Activated naive CD8-positive, alpha-beta T cell treated with anti-CD3 and anti-CD28 coated beads, Interleukin-2, amount 50 U/mL, for 24 hours (primary cell): Measurements from ENCODE around the gene NAALADL2.

Experiments used
- ATAC-seq: fragments of 150-1000 bp; cut with Tn5 transposase; one replicate; pipeline ENCODE4 v1.10.0; 2021
- DNase-seq: peaks from one replicate; pipeline ENCODE4 v3.0.0; 2021
- H3K27ac Mint-ChIP-seq: one replicate; pipeline ENCODE4 v1.8.0; 2021; ENCODE audit warnings: mild to moderate bottlenecking, mixed read lengths
- H3K27me3 Mint-ChIP-seq: one replicate; pipeline ENCODE4 v1.8.0; 2021; ENCODE audit warnings: mixed read lengths
- H3K36me3 Mint-ChIP-seq: one replicate; pipeline ENCODE4 v1.8.0; 2021; ENCODE audit warnings: low read depth, mixed read lengths
- H3K4me1 Mint-ChIP-seq: one replicate; pipeline ENCODE4 v1.8.0; 2021; ENCODE audit warnings: mixed read lengths
- H3K4me3 Mint-ChIP-seq: one replicate; pipeline ENCODE4 v1.8.0; 2021; ENCODE audit warnings: mild to moderate bottlenecking, moderate library complexity, mixed read lengths
- H3K9me3 Mint-ChIP-seq: one replicate; pipeline ENCODE4 v1.8.0; 2021; ENCODE audit warnings: mixed read lengths

NAALADL2 gene

DNA sequence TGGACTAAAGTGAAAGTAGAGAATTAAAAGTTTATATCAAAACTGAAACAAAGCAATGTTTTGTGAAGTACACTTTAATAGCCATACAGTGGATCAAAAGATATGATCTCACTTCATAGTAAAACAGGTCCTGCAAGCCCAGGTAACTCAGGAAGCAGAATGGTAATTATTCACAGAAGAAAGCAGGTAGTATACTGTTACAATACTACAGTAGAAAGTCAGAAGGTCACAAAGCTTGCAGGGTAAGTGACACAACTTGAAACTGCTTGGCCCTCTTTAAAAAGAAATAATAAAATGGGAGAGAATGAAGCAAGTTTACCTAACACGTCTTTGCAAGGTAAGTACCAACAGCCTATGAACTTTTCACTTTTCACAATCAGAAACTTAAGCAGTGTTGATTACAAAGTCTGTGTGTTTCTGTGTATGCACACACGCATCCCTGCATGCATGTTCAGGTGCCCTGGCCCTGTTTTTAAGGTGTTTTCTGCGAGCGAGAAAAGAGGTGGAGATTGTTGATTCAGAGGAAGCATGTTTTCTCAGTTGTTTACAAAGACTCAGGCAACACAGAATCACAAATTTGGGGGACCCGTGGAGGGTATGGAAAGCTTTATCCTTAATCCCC, at the start of gene NAALADL2:
NAALADL2 (plus strand) TSS at position 221 of the 622 bp plus-strand sequence.
- Mint-ChIP-seq H3K27ac (no peak within 1 kb of the TSS), H3K4me3 (no peak within 1 kb of the TSS), H3K27me3 (no peaks in the 10 kb centered on the region), H3K4me1 (no peaks in the 10 kb centered on the region), H3K36me3 (no peaks in the 10 kb centered on the region), H3K9me3 (peaks cover 9% of the 10 kb centered on the region)
- DNase-seq = no peak
- ATAC-seq = no peak

GRCh38 chr3:174810254-174810653, 48.9 kb upstream of the NAALADL2 start:
- Mint-ChIP-seq H3K9me3 (no peaks in the 10 kb centered on the region), H3K36me3 (no peaks in the 10 kb centered on the region), H3K27me3 (no peaks in the 10 kb centered on the region), H3K4me3 (no peak overlapping the region), H3K4me1 (no peaks in the 10 kb centered on the region), H3K27ac (no peak overlapping the region)
- ATAC-seq (no peak), DNase-seq (no peak)

- Mint-ChIP-seq H3K36me3 (no peaks in the 10 kb centered on the region), H3K27ac (no peak overlapping the region), H3K27me3 (no peaks in the 10 kb centered on the region), H3K4me1 (no peaks in the 10 kb centered on the region), H3K9me3 (no peaks in the 10 kb centered on the region), H3K4me3 (no peak overlapping the region)
- ATAC-seq (no peak), DNase-seq (no peak)
Measured at GRCh38 chr3:174812172-174812862, 46.8 kb upstream of the NAALADL2 start.

DNA sequence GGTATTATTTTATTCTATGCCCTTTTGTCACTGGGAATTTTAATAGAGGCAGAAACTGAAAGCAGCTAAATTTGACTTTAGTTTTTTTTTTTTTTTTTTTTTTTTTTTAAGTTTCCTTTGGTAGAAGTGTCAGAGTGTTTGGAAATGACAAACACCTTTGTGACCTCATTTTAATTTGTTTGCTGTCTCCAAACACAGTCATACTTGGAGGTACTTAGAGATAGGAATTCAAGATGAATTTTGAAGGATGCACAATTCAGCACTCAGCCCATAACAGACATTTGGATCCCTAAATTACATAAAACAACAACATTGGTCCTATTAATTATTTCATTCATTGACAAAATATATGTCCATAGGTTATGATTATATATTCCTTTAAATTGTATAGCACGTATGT, 43.4 kb upstream of the NAALADL2 start:
- H3K4me3 Mint-ChIP-seq = no peak overlapping the region
- DNase-seq (no peak), ATAC-seq (no peak)
- no peaks in the 10 kb centered on the region for H3K9me3 Mint-ChIP-seq
- no peak overlapping the region for H3K27ac Mint-ChIP-seq
- H3K27me3 Mint-ChIP-seq = no peaks in the 10 kb centered on the region
- no peaks in the 10 kb centered on the region for H3K4me1 Mint-ChIP-seq
- no peaks in the 10 kb centered on the region for H3K36me3 Mint-ChIP-seq

GRCh38 chr3:174820885-174821284, 38.2 kb upstream of the NAALADL2 start:
- Mint-ChIP-seq H3K4me1 (no peaks in the 10 kb centered on the region), H3K4me3 (no peak overlapping the region), H3K27me3 (no peaks in the 10 kb centered on the region), H3K9me3 (peaks cover 1% of the 10 kb centered on the region), H3K27ac (no peak overlapping the region), H3K36me3 (no peaks in the 10 kb centered on the region)
- ATAC-seq (no peak), DNase-seq (no peak)

GRCh38 chr3:174821477-174821876, 37.7 kb upstream of the NAALADL2 start:
- Mint-ChIP-seq H3K4me1 (no peaks in the 10 kb centered on the region), H3K27ac (no peak overlapping the region), H3K36me3 (no peaks in the 10 kb centered on the region), H3K9me3 (peaks cover 5% of the 10 kb centered on the region), H3K4me3 (no peak overlapping the region), H3K27me3 (no peaks in the 10 kb centered on the region)
- DNase-seq (no peak), ATAC-seq (no peak)

DNA sequence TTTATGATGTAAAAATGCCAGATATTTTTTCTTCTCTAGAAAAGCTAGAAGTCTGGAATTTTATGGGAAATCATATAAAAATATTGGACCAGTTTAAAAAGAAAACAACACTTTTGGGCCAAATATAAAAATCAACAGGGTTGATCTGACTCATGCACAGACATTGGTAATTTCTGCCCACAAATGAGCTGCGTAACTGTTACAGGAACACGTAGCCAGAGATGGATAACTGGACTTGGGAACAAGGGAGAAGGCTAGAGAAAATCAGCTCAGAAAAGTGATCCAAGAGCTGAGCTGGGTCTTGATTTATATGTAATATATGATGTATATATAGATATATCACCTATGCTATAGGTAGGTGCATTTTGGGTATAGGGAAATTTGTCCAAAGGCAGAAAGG, 36.8 kb upstream of the NAALADL2 start:
- Mint-ChIP-seq H3K27ac (no peak overlapping the region), H3K4me3 (no peak overlapping the region), H3K9me3 (peaks cover 5% of the 10 kb centered on the region)

GRCh38 chr3:174826069-174826468, 33.1 kb upstream of the NAALADL2 start:
- H3K4me3 Mint-ChIP-seq = no peak overlapping the region
- ATAC-seq (no peak), DNase-seq (no peak)
- no peak overlapping the region for H3K27ac Mint-ChIP-seq
- no peaks in the 10 kb centered on the region for H3K4me1 Mint-ChIP-seq
- H3K9me3 Mint-ChIP-seq = peaks cover 5% of the 10 kb centered on the region
- H3K36me3 Mint-ChIP-seq = no peaks in the 10 kb centered on the region
- no peaks in the 10 kb centered on the region for H3K27me3 Mint-ChIP-seq

More for the DNA sequence above, 36.8 kb upstream of the NAALADL2 start:
- ATAC-seq (no peak), DNase-seq (no peak)
- no peaks in the 10 kb centered on the region for H3K36me3 Mint-ChIP-seq
- no peaks in the 10 kb centered on the region for H3K4me1 Mint-ChIP-seq
- no peaks in the 10 kb centered on the region for H3K27me3 Mint-ChIP-seq

DNA sequence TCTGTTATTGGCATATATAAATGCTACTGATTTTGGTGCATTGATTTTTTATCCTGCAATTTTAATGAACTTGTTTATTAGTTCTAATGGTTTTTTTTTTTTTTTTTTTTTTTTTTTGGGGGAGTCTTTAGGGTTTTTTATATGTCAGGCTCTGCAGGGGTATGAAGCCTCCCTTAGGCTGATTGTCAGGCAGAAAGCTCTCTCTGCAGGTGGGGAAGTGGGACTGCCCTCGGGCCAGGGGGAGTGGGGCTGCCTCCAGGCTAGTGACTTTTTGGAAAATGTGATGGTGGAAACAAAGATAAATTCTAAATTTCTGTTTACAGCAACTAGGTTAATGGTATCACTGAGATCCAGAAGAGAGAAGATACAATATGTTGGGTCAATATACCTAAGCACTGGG, 14.4 kb upstream of the NAALADL2 start:
- Mint-ChIP-seq H3K4me1 (no peaks in the 10 kb centered on the region), H3K9me3 (peaks cover 11% of the 10 kb centered on the region), H3K4me3 (no peak overlapping the region), H3K27me3 (no peaks in the 10 kb centered on the region), H3K36me3 (no peaks in the 10 kb centered on the region), H3K27ac (no peak overlapping the region)
- no peak for ATAC-seq
- no peak for DNase-seq

DNA sequence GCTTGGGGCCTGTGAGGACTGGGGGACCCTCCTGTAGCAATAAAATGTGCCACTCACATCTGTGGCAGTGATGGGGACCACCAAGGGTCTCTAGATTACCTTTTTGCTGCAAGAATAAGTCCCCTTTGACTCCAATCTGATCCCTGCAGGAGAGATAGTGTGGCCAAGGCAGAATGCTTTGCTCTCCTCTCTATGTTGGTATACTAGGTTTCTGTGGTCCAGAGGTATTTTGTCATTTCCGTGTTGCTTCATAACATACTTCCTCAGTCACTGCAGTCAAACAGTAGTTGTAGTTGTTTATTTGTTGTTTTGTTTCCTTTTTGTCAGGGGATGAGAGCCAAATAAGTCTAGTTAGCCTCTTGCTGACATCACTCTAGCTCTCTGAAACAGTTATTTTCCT, 13.1 kb upstream of the NAALADL2 start:
- DNase-seq (no peak), ATAC-seq (no peak)
- H3K36me3 Mint-ChIP-seq = no peaks in the 10 kb centered on the region
- H3K4me1 Mint-ChIP-seq = no peaks in the 10 kb centered on the region
- no peak overlapping the region for H3K4me3 Mint-ChIP-seq
- H3K27me3 Mint-ChIP-seq = no peaks in the 10 kb centered on the region
- H3K27ac Mint-ChIP-seq = no peak overlapping the region
- peaks cover 5% of the 10 kb centered on the region for H3K9me3 Mint-ChIP-seq

- Mint-ChIP-seq H3K4me1 (no peaks in the 10 kb centered on the region), H3K27ac (no peak overlapping the region), H3K36me3 (no peaks in the 10 kb centered on the region), H3K27me3 (no peaks in the 10 kb centered on the region), H3K9me3 (peaks cover 14% of the 10 kb centered on the region), H3K4me3 (no peak overlapping the region)
- DNase-seq = no peak
- ATAC-seq = no peak
Measured at GRCh38 chr3:174854987-174855386, 4.1 kb upstream of the NAALADL2 start.

GRCh38 chr3:174857301-174857700, 1.8 kb upstream of the NAALADL2 start:
- H3K27me3 Mint-ChIP-seq = no peaks in the 10 kb centered on the region
- peaks cover 17% of the 10 kb centered on the region for H3K9me3 Mint-ChIP-seq
- H3K4me1 Mint-ChIP-seq = no peaks in the 10 kb centered on the region
- H3K36me3 Mint-ChIP-seq = no peaks in the 10 kb centered on the region
- DNase-seq (no peak), ATAC-seq (no peak)
- H3K4me3 Mint-ChIP-seq = no peak overlapping the region
- no peak overlapping the region for H3K27ac Mint-ChIP-seq

DNA sequence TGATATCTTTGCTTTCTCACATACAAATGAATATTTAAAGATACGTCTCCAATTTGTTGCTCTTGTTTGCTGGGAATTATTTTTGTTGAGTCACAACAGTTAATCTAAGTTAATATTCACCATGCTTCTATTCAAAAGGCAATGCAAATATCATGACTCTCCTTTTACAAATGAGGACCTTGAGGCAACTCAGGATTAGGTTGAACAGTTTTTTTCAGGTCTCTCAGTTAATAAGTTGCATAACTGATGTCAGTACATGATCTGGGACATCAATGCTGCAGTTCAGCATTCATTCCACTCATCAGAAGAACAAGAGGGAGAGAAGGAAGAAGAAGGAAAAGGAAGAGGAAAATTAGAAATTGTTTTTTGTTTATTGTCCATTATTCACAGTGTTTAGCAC, 781 bp upstream of the NAALADL2 start:
- Mint-ChIP-seq H3K9me3 (peaks cover 16% of the 10 kb centered on the region), H3K36me3 (no peaks in the 10 kb centered on the region), H3K27ac (no peak overlapping the region), H3K27me3 (no peaks in the 10 kb centered on the region), H3K4me1 (no peaks in the 10 kb centered on the region), H3K4me3 (no peak overlapping the region)
- DNase-seq = no peak
- ATAC-seq = no peak

DNA sequence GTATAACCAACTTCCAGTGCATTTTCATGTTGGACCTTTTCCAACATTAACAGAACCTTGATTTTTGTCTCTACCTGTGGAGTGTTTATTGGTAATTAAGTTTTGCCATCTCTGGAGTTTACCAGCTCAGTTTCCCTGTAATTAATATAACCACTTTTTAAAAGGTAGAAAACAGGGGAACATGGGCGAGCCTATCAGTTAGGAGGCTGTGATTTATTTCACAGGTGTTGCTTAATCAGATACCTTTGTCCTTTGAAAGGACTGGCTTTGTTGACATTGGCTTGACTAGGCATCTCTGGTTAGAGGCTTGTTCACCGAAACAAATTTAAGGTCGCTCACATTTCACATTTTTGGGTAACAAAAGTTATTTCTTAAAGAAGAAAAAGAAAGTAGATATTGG, 622 bp downstream of the NAALADL2 start:
- Mint-ChIP-seq H3K27ac (no peak overlapping the region), H3K36me3 (no peaks in the 10 kb centered on the region), H3K4me1 (no peaks in the 10 kb centered on the region), H3K27me3 (no peaks in the 10 kb centered on the region), H3K9me3 (peaks cover 8% of the 10 kb centered on the region), H3K4me3 (no peak overlapping the region)
- ATAC-seq = no peak
- no peak for DNase-seq

DNA sequence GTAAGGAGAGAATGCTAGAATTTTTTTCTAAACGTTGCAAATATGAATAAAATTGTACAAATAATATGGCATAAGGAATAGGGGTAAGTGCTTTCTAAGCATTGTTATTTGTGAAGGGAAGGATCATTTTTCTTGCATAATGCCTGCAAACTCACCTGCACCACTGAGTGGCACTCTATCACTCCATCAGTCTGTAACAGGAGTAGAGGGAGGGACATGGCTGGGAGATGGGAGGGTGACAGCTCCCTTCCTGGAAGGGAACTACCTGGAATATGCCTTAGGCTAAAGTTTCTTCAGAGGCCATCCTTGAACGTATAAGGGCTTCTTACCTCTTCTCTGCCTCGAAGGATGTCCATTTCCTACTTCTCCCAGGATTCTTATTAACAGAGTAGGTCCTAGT, 3.0 kb downstream of the NAALADL2 start:
- no peak for DNase-seq
- Mint-ChIP-seq H3K4me1 (no peaks in the 10 kb centered on the region), H3K4me3 (no peak overlapping the region), H3K27ac (no peak overlapping the region), H3K9me3 (peaks cover 3% of the 10 kb centered on the region), H3K36me3 (no peaks in the 10 kb centered on the region), H3K27me3 (no peaks in the 10 kb centered on the region)
- ATAC-seq = no peak
